Cerebellar cortex (tissue), 1 donor: Measurements from ENCODE around the gene TAOK1.
A peak's percentile ranks its signal among the peaks of the same experiment; 100 is the strongest.

Source experiments
- DNase-seq: peaks from one replicate; pipeline ENCODE4 v3.0.0-alpha.2; 2015; ENCODE audit warnings: low spot score

Gene TAOK1

GRCh38 chr17:29595943-29596774 is 206.0 kb downstream of the TAOK1 start:
- DNase-seq = no peak

GRCh38 chr17:29596811-29597210 is 206.6 kb downstream of the TAOK1 start:
- no peak for DNase-seq

GRCh38 chr17:29597361-29598172 is 207.4 kb downstream of the TAOK1 start:
- DNase-seq = peak; percentile 39
